DOHH2 (cell line): ENCODE results near the gene TMEM114.

Experiments used
- CTCF ChIP-seq: fragments of 200-600 bp; sonication (generic); IDR thresholded peaks from one replicate; pipeline ENCODE4 v1.5.1; 2014; ENCODE audit warnings: antibody characterized with exemption, mild to moderate bottlenecking, low read depth, low read length; ENCODE audit not compliant: poor library complexity, severe bottlenecking
- EZH2phosphoT487 ChIP-seq: fragments of 200-600 bp; sonication (generic); IDR thresholded peaks from 2 replicates; pipeline ENCODE4 v1.6.1; 2017; ENCODE audit warnings: borderline replicate concordance, mild to moderate bottlenecking, antibody characterized with exemption, low read length, moderate library complexity, mixed read lengths

- no peak for TF ChIP-seq CTCF
- no peak for TF ChIP-seq EZH2phosphoT487
Measured at GRCh38 chr16:8639694-8640093, 49.4 kb upstream of the TMEM114 start.
